Activated CD4-positive, alpha-beta T cell treated with anti-CD3 and anti-CD28 coated beads for 4 hours (primary cell): ENCODE measurements around the gene ZSCAN21.

Experiments
- DNase-seq, 2 donors: peaks; one replicate each; pipeline ENCODE4 v3.0.0-alpha.2; 2020

Gene ZSCAN21

GRCh38 chr7:100101016-100101862, 51.7 kb downstream of the ZSCAN21 start, which contains the start of the genes AP4M1 and MCM7:
Gene AP4M1 (plus strand): TSS chr7:100101643. CDS start chr7:100101715, 72 bp downstream.
Gene MCM7 (minus strand): TSS chr7:100101397. CDS start chr7:100101294, 103 bp downstream.
- peak; percentile 92 to 93 for DNase-seq

DNA sequence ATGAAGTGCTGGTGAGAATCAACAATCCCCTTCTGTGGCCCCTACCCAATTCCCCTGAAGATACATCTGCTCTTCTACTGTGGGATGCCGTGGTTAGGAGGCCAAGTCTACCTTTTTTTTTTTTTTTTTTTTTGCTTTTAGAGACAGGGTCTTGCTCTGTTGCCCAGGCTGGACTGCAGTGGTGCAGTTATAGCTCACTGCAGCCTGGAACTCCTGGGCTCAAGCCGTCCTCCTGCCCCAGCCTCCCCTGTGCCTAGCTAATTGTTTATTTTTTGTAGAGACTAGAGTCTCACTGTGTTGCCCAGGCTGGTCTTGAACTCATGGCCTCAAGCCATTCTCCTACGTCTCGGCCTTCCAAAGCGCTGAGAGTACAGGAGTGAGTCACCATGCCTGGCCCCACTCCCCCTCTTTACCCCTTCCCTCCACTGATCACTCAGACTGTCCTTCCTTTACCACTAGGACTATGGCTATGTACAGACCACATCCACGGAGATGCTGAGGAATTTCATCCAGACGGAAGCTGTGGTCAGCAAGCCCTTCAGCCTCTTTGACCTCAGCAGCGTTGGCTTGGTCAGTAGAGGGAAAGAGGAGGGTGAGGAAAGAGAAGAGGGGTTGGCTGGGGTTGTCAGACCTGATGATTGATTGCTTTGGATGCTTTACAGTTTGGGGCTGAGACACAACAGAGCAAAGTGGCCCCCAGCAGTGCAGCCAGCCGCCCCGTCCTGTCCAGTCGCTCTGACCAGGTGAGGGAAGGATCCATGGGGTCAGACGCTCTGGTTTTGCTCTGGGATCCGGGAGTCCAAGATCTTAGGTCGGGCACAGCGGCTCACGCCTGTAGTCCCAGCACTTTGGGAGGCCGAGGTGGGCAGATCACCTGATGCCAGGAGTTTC, 53.6 kb downstream of the ZSCAN21 start:
- no peak for DNase-seq

GRCh38 chr7:100105534-100105933, 56.0 kb downstream of the ZSCAN21 start:
- DNase-seq, result no peak

DNA sequence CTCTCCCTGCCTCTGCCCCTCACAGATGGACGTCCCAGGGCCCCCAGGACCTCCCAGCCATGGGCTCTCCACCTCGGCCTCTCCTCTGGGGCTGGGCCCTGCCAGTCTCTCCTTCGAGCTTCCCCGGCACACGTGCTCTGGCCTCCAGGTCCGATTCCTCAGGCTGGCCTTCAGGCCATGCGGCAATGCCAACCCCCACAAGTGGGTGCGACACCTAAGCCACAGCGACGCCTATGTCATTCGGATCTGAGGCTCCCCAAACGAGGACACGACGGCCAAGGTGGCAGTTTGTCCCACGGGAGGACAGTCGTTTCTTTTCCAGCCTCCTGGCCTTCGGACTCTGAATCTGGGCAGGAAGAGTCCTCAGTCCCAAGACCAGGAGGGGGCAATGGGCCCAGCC, 57.1 kb downstream of the ZSCAN21 start:
- no peak for DNase-seq

GRCh38 chr7:100107125-100107737, 57.7 kb downstream of the ZSCAN21 start:
- no peak for DNase-seq

DNA sequence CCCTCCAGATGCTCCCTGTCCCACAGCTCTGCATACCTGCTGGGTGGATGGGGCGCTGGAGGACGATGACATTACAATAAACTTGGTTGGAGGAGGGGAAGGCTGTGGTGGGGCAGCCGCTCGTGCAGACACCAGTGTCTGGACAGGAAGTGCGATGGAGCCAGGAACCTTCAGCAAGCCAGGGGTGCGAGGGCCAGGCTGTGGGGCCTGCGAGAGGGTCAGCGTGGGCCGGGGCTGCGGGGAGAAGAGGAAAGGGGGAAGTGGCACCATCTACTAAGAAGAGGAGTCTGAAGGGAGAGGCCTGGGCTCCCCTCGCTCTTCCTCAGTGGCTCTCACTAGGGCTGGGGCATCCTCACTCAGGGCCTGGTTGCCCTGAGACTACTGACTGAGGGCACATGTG, 58.3 kb downstream of the ZSCAN21 start:
- DNase-seq, result no peak

- no peak for DNase-seq
Observed at GRCh38 chr7:100109521-100110163, 60.1 kb downstream of the ZSCAN21 start.

GRCh38 chr7:100111156-100111555, 61.6 kb downstream of the ZSCAN21 start:
- no peak for DNase-seq

DNA sequence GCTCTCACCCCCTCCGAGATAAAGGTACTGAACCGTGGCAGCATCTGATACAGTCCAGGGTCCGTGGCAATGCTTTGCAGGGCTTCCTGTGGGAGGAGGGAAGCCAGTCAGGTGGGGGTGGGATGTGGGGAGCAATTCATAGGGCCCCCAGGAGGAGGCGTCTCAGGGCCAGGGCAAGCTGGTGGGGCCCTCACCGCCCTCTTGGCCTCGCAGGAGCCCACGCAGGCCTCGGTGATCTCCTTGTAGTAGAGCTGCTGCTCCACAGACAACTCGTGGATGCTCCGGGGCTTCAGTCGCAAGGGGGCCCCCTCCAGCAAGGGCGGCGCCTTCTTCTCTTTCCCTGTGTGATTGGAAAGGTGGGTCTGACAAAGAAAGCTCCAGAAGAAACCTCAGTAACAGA, 62.3 kb downstream of the ZSCAN21 start:
- DNase-seq, result no peak
